ENCODE results near the gene ROR1.

The ROR1 gene

DNA sequence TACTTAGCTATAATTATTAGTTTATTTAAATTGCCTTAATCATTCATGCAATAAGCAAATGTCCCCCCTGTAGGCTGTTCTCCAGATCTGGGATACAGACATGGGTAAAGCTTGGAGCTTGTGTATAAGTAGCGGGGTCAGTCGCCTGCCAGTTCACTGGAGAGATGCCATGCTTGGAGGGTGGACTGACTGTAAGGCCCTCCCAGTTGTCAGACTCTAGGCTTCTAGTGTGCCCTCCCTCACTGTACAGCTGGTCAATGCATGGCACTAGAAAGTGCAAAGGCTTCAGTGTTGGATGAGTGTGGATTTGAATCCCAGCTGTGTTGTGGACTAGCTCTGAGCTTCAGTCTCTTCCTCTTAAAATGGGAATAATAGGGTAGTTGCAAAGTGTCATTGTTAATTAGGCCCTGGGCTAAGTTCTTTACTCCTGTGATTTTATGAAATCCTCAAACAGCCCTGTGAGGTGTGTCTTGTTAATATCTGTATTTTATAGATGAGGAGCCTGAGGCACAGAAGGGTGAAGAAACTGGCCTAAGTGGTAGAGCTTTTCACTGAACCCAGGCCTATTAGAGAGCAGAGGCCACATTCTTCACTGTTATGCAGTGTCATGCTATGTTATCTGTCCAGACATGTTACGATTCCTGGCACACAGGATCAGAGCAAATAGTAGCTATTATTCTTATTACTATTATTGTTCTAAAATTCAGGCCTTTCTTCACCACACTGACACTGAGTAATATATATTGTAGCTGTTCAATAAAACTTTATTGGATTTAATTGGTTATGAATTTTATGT, 85.9 kb downstream of the ROR1 start:
- no peak for DNase-seq

DNA sequence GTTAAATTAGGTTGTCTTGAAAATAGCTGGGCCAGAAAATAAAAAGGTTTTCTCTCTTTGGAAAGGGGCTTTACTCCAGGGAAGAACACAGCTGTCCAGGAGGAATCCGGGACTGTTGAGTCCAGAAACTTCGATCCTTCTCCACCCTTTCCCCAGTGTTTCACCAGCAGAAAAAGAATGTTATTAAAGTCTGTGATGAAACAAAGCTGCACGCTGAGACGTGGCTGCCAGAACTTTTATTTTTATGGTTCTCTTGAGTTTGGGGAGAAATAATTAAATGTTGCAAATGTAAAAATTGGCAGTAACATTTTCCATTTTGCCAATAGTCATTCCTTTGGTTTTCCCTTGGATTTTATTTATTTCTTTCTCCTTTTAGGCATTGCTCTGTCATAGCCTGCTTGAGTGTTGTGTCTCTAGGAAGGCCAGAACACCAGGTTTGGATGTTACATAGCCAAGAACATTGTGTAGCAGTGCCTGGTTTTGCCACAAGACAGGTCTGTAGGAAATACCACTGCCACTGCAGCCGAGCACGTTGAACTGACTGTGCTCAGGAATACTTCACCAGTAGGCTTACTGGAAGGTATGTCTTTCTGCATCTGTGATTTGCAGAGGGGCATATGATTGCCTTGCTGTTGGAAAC, 87.4 kb downstream of the ROR1 start:
- no peak for DNase-seq

DNA sequence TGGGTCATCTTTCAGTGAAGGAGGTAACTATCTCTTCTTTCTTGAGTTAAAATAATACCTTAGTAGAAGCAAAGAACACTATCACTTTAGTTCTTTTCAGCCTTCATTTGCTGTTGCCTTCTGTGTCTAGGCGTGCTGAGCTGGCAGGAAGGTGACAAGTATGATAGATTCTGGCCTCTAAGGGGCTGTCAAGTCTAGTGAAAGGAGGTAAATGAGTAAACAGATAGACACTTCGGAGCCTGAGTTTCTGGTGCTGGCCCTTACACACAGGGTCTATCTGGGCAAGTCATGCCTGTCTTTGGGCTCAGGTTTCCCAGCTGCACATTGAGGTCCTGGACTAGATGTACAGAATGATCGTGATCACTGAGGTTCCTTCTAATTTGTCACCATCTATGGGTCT, 89.3 kb downstream of the ROR1 start:
- DNase-seq = no peak

DNA sequence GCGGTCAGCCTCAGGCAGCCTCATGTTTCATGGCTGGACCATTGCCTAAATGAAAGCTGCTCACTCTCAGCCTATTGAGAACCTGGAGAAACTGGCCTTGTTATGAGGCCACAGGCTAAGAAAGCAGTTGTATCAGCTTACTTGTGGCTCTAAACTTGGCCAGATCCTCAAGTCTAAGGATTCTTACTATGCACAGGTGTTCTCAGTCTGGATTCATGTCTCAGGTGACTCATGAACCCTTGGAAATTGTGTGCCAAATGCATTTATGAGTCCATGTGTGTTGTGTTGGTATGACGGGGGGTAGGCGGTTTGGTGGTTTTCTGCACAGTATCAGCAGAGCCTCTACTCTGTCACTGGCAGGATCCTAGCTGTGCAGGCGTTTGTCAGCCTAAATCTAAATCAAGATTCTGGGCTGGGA, 90.4 kb downstream of the ROR1 start:
- no peak for DNase-seq

DNA sequence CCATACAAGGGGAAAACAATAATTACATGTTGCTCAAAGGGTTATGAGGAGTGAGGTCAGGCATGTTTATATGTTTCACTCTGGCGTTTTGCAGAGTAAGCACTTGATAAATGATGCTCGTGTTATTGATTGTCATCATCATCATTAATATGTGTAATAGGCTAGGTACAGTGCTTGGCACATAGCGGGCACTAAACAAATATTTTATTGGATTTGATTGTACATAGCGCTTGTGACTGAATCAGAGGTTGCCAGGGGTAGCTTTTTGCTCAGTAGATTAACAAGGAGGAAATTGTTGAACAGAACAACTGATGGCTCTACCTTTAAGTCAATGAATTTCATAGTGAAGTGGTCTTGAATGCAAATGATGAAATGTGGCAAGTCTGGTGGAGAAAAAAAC, 91.7 kb downstream of the ROR1 start:
- DNase-seq = no peak

DNA sequence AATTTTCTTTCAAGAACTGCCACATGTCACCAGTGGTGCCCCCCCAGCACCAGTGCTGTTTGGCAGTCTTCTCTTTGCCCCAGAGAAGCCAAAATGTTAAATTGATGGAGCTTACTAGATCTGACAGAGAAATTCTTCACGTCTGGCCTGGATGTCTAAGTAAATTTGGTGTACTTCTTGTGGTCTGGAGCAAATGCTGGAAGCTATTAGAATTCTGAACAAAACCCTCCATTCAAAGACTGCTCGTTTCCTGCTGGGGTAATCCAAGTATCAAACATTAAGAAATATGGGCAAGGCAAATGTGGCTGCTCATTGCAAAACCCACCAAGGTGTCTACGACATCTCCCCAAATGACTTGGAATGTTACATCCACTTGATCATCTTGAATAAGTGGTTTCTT, 92.3 kb downstream of the ROR1 start:
- no peak for DNase-seq

DNA sequence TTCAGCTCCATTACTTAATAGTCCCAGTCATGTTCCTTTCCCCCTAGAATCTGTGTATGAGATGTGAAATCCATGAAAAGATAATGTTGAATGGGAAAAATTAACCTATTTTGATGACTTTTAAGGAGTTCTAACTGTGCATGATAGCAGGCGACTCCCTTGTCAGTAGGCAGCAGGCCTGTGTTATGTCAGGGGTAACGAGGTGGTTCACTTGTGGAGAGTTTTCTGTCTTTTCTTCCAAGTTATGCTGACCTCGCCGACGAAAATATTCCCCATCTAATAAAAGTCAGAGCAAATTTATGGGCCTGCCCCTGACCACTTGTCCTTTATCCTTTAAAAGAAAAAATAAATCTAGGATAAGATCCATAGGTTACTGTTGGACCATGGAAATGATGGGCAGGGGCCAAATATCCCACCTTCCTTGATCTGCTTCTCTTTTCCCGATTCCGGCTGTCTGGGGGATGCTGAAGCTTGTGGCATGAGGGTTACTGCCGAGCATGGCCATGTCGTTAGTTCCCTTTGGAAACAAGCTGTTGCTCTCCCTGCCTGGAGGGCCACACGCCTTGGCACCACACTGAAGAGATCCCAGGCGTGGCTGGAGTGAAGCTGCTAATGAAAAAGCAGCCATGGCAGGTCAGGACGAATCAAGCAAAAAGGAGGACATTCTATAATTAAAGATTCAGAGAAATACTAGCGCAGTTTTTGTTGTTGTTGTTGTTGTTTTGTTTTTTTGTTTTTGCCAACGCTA, 93.8 kb downstream of the ROR1 start:
- DNase-seq = no peak

DNA sequence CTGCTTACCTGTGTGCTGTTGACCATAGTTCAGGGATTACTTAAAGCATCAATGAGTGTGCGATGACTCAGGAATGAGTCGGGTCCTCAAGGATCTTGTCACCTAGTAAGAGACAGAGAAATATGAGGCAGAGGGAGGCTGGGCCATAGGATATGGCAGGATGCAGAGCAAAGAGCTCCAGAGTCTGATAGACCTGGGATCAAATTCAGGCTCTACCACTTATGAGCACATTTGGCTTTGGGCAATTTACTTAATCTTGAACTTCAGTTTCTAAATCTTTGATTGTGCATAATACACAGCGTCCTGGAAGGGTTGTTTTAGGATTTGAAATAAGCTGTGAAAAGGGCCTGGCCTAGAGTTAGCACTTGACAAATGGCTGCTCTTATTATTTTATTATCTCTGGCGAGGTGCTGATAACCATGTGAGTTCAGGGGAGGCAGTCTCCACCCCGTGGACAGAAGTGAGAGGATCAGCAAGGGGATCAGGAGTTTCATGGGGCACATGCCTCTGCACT, 94.5 kb downstream of the ROR1 start:
- no peak for DNase-seq

DNA sequence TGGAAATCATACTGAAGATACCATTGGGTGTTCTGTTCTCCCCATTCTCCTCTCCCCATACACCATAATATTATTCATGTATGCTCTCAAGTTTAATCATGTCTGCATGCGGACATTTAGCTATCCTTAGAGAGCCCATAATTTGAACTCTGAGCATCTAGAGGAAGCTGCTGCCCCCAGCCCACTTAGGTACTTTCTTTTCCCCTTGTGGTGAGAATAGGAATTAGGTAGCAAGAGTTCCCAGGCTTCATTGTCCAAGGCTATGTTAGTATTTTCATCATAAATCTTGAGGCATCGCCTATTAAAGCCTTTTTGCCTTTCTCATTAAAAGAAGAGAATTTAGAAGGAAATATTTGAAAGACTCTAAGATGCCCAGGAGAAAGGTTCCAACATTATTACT, 96.3 kb downstream of the ROR1 start:
- DNase-seq = no peak

DNA sequence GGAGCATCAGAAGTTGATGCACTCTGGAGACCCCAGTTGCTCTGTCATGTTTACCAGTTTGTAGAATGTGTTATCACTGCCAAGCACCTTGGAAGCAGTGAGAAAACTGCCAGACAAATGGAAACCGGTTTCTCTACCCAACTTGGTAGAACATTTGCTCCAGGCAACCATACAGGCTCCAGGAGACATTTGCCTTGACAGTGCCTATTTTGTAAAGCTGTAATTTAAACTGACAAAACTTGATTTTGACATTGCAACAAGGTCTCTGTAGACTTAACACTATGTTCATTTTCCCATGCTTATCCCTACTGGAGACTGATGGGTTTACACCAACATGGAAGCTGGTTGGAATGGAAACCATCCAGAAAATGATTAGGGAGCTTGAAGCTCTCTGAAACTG, 97.6 kb downstream of the ROR1 start:
- no peak for DNase-seq

DNA sequence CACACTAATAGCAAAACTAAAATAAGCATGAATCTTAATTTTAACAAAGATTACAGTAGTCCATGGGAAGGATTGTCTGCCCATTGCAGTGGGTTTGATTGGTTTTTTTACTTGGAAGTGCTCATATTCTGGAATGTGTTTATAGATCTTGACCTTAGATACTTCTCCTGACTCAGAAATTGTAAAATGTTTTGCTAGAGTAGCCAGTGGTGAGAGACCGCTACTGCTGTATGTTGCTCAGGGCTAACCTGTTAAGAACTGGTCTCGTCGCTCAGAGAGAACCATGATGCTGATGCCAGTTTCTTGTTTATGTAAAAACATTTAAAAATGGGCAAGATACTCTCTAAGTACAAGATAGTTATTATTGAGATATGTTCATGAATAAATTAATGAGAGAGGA, 99.9 kb downstream of the ROR1 start:
- no peak for DNase-seq

DNA sequence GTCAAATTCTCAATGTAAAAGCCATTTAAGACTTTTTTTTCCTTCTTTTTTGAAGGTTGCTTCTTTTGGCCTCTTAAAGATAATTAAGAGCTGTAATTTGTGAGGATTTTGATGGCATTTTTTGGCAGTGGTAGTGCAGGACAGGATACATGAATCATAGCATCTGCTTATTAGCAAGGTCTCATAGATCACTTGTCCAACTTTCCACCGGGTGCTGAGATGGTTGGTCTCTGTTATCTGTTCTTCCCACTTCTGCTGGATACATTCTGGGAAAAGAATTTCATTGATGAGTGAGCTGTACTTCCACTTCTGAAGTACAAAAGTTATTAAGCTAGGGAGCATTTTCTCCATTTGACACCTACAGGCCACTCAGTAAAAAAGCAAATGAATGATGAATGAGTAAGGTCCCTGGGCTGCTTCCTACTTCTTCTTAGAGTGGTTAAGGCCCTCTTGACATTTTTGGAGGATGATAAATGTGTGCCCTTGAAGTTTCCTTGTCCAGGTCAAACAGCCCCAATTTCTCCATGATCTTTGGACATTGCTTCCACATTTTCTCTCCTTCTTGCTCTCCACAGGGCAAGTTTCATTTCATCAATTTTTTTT, 100.6 kb downstream of the ROR1 start:
- no peak for DNase-seq

DNA sequence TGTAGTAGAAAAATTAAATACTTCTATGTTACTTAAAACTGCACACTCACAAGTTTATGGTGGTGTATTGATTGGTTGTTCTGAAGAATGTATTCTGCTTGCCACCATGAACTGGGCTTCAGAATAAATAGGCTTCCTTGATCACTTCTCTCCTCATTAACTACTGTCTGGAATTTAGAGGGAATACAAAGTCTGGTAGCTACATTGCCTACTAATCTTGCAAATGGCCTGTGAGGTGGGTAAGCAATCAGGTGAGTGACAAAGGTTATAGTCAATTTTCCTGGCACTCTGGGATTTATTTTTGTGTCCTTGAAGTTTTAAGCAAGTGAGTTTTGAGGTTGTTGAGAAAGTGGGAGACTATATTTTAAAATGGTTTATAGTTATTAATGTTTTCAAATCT, 101.8 kb downstream of the ROR1 start:
- no peak for DNase-seq

DNA sequence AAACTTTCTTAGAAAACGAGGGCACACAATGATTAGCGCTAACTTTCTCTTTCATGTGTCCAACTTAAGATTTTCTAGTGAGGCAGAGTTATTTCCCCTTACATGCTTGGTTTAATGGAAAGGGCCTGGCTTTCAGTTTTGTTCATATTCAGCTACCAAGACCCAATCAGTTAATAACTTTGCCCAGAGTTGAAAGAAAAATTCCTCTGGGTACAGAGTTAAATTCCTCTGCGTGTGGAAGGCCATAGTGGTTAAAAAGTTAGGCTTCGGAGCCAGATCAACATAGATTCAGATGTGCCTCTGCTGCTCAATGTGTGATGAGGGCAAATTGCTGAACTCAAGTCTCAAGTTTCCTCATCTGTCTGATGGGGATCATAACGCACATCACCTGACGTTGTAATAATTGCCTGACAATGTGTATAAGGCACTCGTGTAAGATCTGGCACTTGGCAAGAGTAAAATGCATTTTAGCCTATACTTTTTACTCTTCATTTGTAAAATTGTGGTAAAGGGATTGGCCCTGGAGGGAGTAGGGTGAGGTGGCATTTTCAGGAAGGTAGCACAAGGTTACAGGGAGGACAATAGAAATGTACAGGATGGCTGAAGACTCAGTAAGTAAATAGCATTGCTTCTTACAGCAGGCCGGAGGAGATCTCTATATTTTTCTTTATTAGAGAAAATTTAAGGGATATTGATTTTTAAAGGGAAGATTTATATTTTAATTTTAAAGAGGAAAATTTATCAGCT, 103.4 kb downstream of the ROR1 start:
- DNase-seq = no peak

DNA sequence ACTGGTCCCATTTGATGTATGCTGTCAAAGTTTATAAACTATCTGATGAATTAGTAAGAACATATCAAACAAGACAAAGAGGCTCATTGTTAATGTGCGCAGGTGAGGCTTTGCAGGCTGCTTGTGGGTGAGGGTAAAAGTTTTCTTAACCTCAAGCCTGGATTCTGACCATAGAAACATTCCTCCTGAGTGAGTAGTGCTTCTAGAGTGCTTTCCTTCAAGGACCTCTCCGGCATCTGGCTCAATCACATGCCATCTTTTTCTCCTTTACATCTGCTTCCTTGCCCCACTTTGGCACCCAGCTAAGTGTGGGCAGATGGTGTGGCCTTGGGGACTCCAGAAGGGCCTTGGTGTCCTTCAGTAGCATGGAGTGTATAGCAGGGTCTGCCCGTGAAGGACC, 104.0 kb downstream of the ROR1 start:
- DNase-seq = no peak

DNA sequence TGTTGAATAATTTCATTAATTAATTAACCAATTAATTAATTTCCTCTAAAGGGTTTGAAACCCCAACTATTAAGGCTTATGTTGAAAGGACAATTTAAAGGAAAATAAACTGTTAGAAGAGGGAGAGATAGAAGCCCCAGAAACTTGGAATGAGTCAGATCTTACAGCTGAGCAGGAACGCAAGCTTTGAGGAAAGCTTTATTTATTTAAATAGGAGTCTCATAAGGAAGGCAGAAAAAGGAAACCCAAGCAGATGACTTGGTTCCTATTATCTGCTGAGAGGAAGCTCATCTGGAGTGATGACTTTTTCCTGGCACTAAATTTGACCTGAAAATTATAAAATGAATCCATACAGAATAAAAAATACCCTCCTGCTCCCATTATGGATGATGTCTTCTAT, 105.1 kb downstream of the ROR1 start:
- no peak for DNase-seq

DNA sequence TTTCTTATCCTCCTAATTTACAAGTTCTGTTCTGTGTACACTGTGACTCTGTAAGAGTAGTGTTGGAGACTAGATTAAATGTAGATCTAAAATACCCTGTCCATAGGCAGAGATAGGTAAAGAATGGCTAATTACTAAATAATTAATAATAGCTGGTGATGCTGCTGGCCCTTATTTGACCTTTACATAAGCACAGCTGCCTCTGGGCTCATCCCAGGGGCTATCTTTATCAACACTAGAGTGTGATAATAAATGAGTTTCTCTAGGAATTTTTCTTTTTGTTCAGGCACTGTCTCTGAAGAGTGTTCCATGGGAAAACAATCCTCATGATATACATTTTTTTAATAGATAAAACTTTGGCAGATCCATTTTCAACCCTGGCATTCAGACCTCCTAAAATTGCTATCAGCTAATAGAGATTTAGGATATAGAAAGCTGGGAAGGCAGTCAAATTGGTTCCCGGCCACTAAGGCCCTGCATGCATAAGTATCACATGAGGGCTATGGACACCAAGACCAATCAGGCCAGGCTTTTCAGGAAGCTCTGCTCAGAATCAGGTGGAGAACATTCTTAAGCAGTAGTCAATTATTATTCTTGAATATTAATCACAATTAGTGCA, 107.2 kb downstream of the ROR1 start:
- DNase-seq = no peak

DNA sequence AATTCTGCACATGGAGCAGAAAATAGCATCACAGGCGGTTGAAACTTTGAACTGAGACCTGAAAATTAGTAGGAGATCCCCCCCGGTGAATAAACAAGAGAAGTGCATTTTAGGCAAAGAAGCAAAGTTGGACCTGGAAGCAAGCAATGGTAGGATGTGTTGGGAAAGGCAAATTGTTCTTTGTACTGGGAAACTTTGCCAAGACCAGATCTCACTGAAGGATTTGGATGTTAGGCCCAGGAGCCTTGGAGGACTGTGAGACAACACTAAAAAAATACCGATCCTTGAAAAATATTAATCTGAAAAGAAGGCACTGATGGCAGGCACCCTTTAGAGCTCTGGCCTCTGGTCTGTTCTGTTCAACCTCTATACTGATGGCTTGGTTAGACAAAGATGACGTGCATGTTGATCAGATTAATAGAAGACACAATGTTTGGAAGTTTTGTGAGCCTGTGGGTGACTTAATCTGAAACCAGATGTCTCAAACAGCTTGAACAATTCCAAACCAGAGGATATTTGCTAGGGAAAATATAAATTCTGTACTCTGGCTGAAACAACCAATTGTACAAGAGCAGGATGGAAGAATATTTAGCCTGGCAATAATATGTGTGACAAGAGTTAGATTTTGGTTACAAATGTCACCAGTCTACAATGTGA, 108.4 kb downstream of the ROR1 start:
- DNase-seq = no peak

DNA sequence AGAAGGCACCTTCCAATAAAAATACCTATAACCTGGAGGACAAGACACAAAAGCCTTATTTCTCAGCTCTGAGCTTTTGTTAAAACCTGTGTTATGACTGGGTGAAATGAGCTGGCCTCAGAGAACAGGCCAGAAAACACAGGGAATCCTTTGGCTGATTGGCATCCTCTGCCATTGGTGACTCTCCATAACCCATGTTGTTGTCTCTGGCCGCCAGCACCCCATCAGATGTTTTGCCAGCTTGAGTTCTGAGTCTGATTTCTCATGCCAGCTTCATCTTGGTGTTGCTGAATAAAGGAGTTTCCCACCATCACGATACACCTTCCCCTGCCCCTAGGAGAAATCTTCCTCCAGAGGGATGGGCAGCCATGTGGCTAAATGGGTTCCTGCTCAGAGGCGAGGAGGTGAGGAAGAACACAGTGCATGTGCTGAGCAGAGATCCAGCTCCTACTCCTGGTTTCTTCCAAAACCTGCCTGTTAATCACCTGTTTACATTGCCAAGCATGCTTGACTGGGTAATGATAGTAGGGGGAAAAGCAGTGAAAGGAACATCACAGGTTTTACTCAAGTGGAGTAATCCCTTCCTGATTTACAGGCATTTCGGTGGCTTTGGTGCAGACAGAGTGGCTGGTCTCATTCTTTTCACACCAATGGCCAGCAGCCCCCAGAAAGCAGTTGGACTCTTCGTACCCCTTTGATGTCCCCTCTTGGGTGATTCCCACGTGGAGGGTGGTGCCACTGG, 109.8 kb downstream of the ROR1 start:
- no peak for DNase-seq

DNA sequence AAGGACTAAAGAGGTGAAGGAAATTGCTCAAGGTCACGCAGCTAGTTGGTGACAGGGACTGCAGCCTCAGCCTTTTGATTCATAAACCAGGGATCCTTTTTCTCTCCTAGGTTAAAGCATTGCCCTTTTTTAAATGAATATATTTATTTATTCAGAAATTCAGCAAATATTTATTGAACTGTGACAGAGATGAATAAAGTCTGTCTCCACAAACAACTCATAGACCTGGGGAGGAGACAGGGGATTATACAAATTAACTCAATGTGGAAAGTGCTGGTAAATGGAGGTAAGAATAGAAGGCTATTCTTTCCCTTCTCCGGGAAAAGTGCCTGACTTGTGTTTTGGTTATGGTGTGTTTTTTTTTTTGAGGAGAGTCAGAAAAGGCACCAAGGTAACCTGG, 110.7 kb downstream of the ROR1 start:
- DNase-seq = no peak

DNA sequence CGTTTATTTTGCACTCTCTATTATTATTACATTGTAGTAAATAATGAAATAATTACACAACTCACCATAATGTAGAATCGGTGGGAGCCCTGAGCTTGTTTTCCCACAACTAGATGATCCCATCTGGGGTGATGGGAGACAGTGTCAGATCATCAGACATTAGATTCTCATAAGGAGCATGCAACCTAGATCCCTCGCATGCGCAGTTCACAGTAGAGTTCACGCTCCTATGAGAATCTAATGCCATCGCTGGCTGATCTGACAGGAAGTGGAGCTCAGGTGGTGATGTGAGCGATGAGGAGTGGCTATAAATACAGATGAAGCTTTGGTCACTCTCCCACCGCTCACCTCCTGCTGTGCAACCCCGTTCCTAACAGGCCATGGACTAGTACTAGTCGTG, 112.1 kb downstream of the ROR1 start:
- DNase-seq = no peak

Measured in retina (tissue), 1 donor.